H1 (cell line): ENCODE data around the gene PDE3A.

ENCODE experiments used
- CHD2 ChIP-seq: IDR thresholded peaks from 2 replicates; pipeline ENCODE4 v1.6.1; 2012; ENCODE audit warnings: low read length, improper control_type of control experiment
- TEAD4 ChIP-seq: IDR thresholded peaks from 2 replicates; pipeline ENCODE4 v1.6.1; 2012; ENCODE audit warnings: low read depth, low read length, inconsistent platforms, mixed read lengths
- TF ChIP-seq, protein P1 (sequence below): IDR thresholded peaks from 2 replicates; pipeline ENCODE4 v1.6.1; 2012; ENCODE audit warnings: low read length, inconsistent platforms

GRCh38 chr12:20375560-20375959 lies 7.2 kb downstream of the PDE3A start:
- no peak for TF ChIP-seq CHD2
- TF ChIP-seq, protein P1, sequence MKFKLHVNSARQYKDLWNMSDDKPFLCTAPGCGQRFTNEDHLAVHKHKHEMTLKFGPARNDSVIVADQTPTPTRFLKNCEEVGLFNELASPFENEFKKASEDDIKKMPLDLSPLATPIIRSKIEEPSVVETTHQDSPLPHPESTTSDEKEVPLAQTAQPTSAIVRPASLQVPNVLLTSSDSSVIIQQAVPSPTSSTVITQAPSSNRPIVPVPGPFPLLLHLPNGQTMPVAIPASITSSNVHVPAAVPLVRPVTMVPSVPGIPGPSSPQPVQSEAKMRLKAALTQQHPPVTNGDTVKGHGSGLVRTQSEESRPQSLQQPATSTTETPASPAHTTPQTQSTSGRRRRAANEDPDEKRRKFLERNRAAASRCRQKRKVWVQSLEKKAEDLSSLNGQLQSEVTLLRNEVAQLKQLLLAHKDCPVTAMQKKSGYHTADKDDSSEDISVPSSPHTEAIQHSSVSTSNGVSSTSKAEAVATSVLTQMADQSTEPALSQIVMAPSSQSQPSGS: no peak
- no peak for TF ChIP-seq TEAD4
